ENCODE measurements around the gene RBM24. TPM values are rescaled to one million over a fixed set of nuclear protein-coding genes. Genes with fewer than 3 reads are reported as not detected.
A peak's percentile ranks its signal among the peaks of the same experiment; 100 is the strongest.

RBM24 gene
- total RNA-seq, 3 donors from 2014 or later (not counting 1 experiment from before 2014, with no cell fraction given), result not detected

DNA sequence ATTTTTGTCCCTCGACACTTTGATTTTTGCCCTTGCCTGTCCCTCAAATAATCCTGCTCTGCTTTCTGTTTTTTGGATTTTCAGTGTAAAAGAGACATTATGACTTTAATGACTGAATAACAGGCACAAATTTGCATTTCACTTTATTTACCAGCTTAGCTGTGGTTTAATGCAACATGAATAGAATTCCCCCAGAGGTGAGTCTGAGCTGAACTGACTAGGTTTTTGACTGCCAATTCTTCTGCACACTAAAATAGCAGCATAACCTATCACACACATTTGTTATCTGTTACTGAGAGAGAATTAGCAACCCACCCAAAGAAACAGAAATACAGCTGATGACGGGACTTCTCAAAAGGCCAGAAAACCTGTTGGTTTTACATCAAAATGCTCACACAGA, 3.9 kb upstream of the RBM24 start:
- Histone ChIP-seq H3K4me1 (ENCODE audit: control insufficient read depth, insufficient read depth, low read length) (peaks cover 9% of the 10 kb centered on the region), H3K4me3 (ENCODE audit: low read length) (no peak overlapping the region), H3K27me3 (ENCODE audit: control insufficient read depth, insufficient read depth, low read length) (peaks cover 17% of the 10 kb centered on the region), H3K36me3 (ENCODE audit: control insufficient read depth, insufficient read depth, low read length) (no peaks in the 10 kb centered on the region), H3K9me3 (ENCODE audit: control insufficient read depth, insufficient read depth, low read length) (no peaks in the 10 kb centered on the region), H3K27ac (ENCODE audit: low read length) (no peak overlapping the region)
- Mint-ChIP-seq H3K4me1 (peaks cover 5 to 10% of the 10 kb centered on the region in 2 donors), H3K27ac (no peak overlapping the region), H3K36me3 (no peaks in the 10 kb centered on the region), H3K4me3 (no peak overlapping the region), H3K27me3 (ENCODE audit: low read depth in 2 of 2) (peaks cover 43 to 83% of the 10 kb centered on the region in 2 donors), H3K9me3 (no peaks in the 10 kb centered on the region)
- intact Hi-C loops (cut with micrococcal nuclease), result no loop called here
- 88% methylated on average over 2 of the region's 2 CpGs for WGBS (ENCODE audit: insufficient coverage)
- ATAC-seq (no peak), DNase-seq (no peak)
- TF ChIP-seq, protein P1, sequence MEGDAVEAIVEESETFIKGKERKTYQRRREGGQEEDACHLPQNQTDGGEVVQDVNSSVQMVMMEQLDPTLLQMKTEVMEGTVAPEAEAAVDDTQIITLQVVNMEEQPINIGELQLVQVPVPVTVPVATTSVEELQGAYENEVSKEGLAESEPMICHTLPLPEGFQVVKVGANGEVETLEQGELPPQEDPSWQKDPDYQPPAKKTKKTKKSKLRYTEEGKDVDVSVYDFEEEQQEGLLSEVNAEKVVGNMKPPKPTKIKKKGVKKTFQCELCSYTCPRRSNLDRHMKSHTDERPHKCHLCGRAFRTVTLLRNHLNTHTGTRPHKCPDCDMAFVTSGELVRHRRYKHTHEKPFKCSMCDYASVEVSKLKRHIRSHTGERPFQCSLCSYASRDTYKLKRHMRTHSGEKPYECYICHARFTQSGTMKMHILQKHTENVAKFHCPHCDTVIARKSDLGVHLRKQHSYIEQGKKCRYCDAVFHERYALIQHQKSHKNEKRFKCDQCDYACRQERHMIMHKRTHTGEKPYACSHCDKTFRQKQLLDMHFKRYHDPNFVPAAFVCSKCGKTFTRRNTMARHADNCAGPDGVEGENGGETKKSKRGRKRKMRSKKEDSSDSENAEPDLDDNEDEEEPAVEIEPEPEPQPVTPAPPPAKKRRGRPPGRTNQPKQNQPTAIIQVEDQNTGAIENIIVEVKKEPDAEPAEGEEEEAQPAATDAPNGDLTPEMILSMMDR (IDR thresholded peaks at IDR 0.05), result no peak

DNA sequence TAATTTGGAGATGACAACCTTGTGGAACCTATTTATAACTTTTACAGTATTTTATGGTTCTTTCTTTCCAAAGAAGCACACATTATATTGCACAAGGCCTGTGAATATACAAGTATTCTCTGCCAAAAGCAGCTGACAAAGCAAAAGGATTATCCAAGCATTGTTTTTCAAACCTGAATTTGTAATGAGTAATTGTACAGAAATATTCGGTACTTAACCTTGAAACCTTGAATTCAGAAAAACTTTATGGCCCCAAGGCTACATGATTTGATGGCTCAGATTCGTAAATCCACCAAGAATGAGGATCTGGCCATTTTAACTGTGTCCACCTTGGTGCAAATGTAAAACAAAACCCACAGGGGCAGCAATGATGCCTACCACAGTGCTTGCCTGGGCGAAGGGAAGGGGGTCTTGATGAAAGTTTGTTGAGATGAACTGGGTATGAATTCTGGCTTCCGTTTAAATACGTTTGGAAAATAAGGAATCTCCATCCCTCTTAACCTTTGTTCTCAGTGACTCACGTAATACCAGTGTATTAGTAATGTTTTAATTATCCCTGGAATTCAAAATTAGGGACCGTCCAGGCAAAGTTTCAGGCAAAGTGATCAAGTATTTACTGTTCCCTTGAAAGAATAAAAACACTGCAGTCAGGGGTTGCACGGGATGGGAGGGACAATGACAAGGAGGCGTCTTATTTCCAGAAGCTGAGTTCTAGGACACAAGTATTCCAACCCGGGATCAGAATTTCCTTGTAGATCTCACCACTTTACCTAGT, 2.7 kb upstream of the RBM24 start:
- TF ChIP-seq, protein P1 (IDR thresholded peaks at IDR 0.05), result no peak
- H3K36me3 Mint-ChIP-seq, result no peaks in the 10 kb centered on the region
- DNase-seq (no peak), ATAC-seq (no peak)
- H3K27ac ChIP-seq (ENCODE audit: low read length), result no peak overlapping the region
- no peak overlapping the region for H3K27ac Mint-ChIP-seq
- H3K9me3 Mint-ChIP-seq, result no peaks in the 10 kb centered on the region
- H3K4me3 ChIP-seq (ENCODE audit: low read length), result no peak overlapping the region
- H3K4me1 ChIP-seq (ENCODE audit: control insufficient read depth, insufficient read depth, low read length), result peaks cover 10% of the 10 kb centered on the region
- no peaks in the 10 kb centered on the region for H3K36me3 ChIP-seq (ENCODE audit: control insufficient read depth, insufficient read depth, low read length)
- peaks cover 48 to 84% of the 10 kb centered on the region in 2 donors for H3K27me3 Mint-ChIP-seq (ENCODE audit: low read depth in 2 of 2)
- H3K4me3 Mint-ChIP-seq, result no peak overlapping the region
- 84% methylated on average over 8 of the region's 10 CpGs for WGBS (ENCODE audit: insufficient coverage)
- no peaks in the 10 kb centered on the region for H3K9me3 ChIP-seq (ENCODE audit: control insufficient read depth, insufficient read depth, low read length)
- H3K27me3 ChIP-seq (ENCODE audit: control insufficient read depth, insufficient read depth, low read length), result peaks cover 22% of the 10 kb centered on the region
- H3K4me1 Mint-ChIP-seq, result peaks cover 5 to 11% of the 10 kb centered on the region in 2 donors
- intact Hi-C loops (cut with micrococcal nuclease), result no loop called here

- H3K36me3 ChIP-seq (ENCODE audit: control insufficient read depth, insufficient read depth, low read length), result no peaks in the 10 kb centered on the region
- Mint-ChIP-seq H3K27ac (no peak overlapping the region), H3K9me3 (no peaks in the 10 kb centered on the region), H3K4me1 (peaks cover 5 to 11% of the 10 kb centered on the region in 2 donors), H3K27me3 (ENCODE audit: low read depth in 2 of 2) (peaks cover 47 to 75% of the 10 kb centered on the region in 2 donors), H3K4me3 (peak overlapping the region; percentile 35), H3K36me3 (no peaks in the 10 kb centered on the region)
- TF ChIP-seq, protein P1 (IDR thresholded peaks at IDR 0.05), result no peak
- H3K9me3 ChIP-seq (ENCODE audit: control insufficient read depth, insufficient read depth, low read length), result no peaks in the 10 kb centered on the region
- peaks cover 22% of the 10 kb centered on the region for H3K27me3 ChIP-seq (ENCODE audit: control insufficient read depth, insufficient read depth, low read length)
- no peak overlapping the region for H3K27ac ChIP-seq (ENCODE audit: low read length)
- H3K4me1 ChIP-seq (ENCODE audit: control insufficient read depth, insufficient read depth, low read length), result peaks cover 10% of the 10 kb centered on the region
- intact Hi-C loops (cut with micrococcal nuclease), result no loop called here
- ATAC-seq, result no peak
- no peak overlapping the region for H3K4me3 ChIP-seq (ENCODE audit: low read length)
- WGBS (ENCODE audit: insufficient coverage), result 53% methylated on average over 10 of the region's 11 CpGs
- DNase-seq, result no peak
Observed at GRCh38 chr6:17280138-17280537, 1.0 kb upstream of the RBM24 start.
